ENCODE results near the gene DDX5.
A peak's percentile ranks its signal among the peaks of the same experiment; 100 is the strongest.
"Not testable (repeated sequence)": the region's sequence is repeated elsewhere in the genome, so short reads cannot be mapped to it uniquely, and the experiment has no call there.

Gene DDX5

GRCh38 chr17:64507413-64507782, 1.3 kb upstream of the DDX5 start:
- DNase-seq = peak; percentile 71

GRCh38 chr17:64506576-64507412, 705 bp upstream of the DDX5 start, which contains the start of gene CEP95:
TSS of gene CEP95 (plus strand) at chr17:64506977. CDS start at chr17:64507098, 121 bp downstream.
- DNase-seq = peak; percentile 99

GRCh38 chr17:64505340-64506200, 519 bp downstream of the DDX5 start:
- DNase-seq = peak; percentile 93

GRCh38 chr17:64504769-64505339, 1.2 kb downstream of the DDX5 start:
- DNase-seq = peak; percentile 36

- no peak for DNase-seq
Observed at GRCh38 chr17:64503821-64504768, 2.0 kb downstream of the DDX5 start.

GRCh38 chr17:64503341-64503740, 2.7 kb downstream of the DDX5 start:
- no peak for DNase-seq

GRCh38 chr17:64502809-64503208, 3.3 kb downstream of the DDX5 start:
- no peak for DNase-seq

GRCh38 chr17:64502021-64502420, 4.1 kb downstream of the DDX5 start:
- DNase-seq = no peak

- DNase-seq = no peak
Observed at GRCh38 chr17:64500862-64501765, 5.0 kb downstream of the DDX5 start.

- DNase-seq = no peak
Observed at GRCh38 chr17:64500487-64500859, 5.6 kb downstream of the DDX5 start.

GRCh38 chr17:64499805-64500486, 6.1 kb downstream of the DDX5 start:
- DNase-seq = peak; percentile 24

GRCh38 chr17:64498308-64499203, 7.5 kb downstream of the DDX5 start:
- no peak for DNase-seq

- no peak for DNase-seq
Observed at GRCh38 chr17:64497565-64498035, 8.5 kb downstream of the DDX5 start.

- DNase-seq = peak; percentile 93
Observed at GRCh38 chr17:64496786-64497564, 9.1 kb downstream of the DDX5 start, which contains the start of gene POLG2. TSS of gene POLG2 (minus strand) at chr17:64497054. CDS start at chr17:64496968, 86 bp downstream.

- no peak for DNase-seq
Observed at GRCh38 chr17:64496348-64496785, 9.7 kb downstream of the DDX5 start.

GRCh38 chr17:64495300-64495699, 10.8 kb downstream of the DDX5 start:
- not testable (repeated sequence) for DNase-seq

GRCh38 chr17:64494121-64494520, 12.0 kb downstream of the DDX5 start:
- DNase-seq = no peak

All from fibroblast of skin of scalp (primary cell).